Measurements from ENCODE around the gene SUPT3H. TPM values are rescaled to one million over a fixed set of nuclear protein-coding genes. Genes with fewer than 3 reads are reported as not detected.
"Not testable (repeated sequence)": the region's sequence is repeated elsewhere in the genome, so short reads cannot be mapped to it uniquely, and the experiment has no call there.

The SUPT3H gene
- total and polyA plus RNA-seq, 12 donors: 10.0 to 56.2 (median 16.6) TPM

GRCh38 chr6:44906761-44907160, 471.0 kb downstream of the SUPT3H start:
- Histone ChIP-seq H3K36me3 (replicated peaks in 1 of 2) (no peaks in the 10 kb centered on the region), H3K27ac (no peak overlapping the region), H3K4me3 (no peak overlapping the region), H3K27me3 (no peaks in the 10 kb centered on the region), H3K4me1 (replicated peaks in 1 of 2) (no peaks in the 10 kb centered on the region), H3K9me3 (replicated peaks in 1 of 3) (no peaks in the 10 kb centered on the region)
- intact Hi-C loops (cut with DNase I): no loop called here
- 47 to 58% (median 50%) methylated on average over 2 of the region's 2 CpGs for WGBS, 4 donors
- TF ChIP-seq CTCF (IDR thresholded peaks at IDR 0.05): no peak
- no peak for TF ChIP-seq POLR2A (IDR thresholded peaks at IDR 0.05)
- no peak for DNase-seq

- H3K4me3 ChIP-seq; H3K4me1 ChIP-seq (replicated peaks in 1 of 2); H3K27me3 ChIP-seq; H3K9me3 ChIP-seq (replicated peaks in 1 of 3); intact Hi-C loops (cut with DNase I); DNase-seq; H3K27ac ChIP-seq; H3K36me3 ChIP-seq (replicated peaks in 1 of 2): not testable (repeated sequence)
- 91 to 100% (median 95%) methylated on average over 1 to 11 of the region's 11 CpGs for WGBS, 4 donors
Measured at GRCh38 chr6:44900358-44900757, 477.4 kb downstream of the SUPT3H start.

GRCh38 chr6:44898296-44898930, 479.3 kb downstream of the SUPT3H start:
- TF ChIP-seq CTCF (IDR thresholded peaks at IDR 0.05) (no peak), POLR2A (IDR thresholded peaks at IDR 0.05) (no peak)
- Histone ChIP-seq H3K9me3 (replicated peaks in 1 of 3) (no peaks in the 10 kb centered on the region), H3K4me3 (no peak overlapping the region), H3K27ac (no peak overlapping the region), H3K4me1 (replicated peaks in 1 of 2) (peaks cover 0 to 4% of the 10 kb centered on the region in 2 donors), H3K36me3 (replicated peaks in 1 of 2) (no peaks in the 10 kb centered on the region), H3K27me3 (no peaks in the 10 kb centered on the region)
- no peak for DNase-seq
- 90 to 96% (median 94%) methylated on average over 7 to 10 of the region's 10 CpGs for WGBS, 4 donors
- intact Hi-C loops (cut with DNase I): no loop called here

- Histone ChIP-seq H3K4me1 (replicated peaks in 1 of 2) (peaks cover 0 to 4% of the 10 kb centered on the region in 2 donors), H3K4me3 (no peak overlapping the region), H3K27ac (no peak overlapping the region), H3K27me3 (no peaks in the 10 kb centered on the region), H3K36me3 (replicated peaks in 1 of 2) (no peaks in the 10 kb centered on the region), H3K9me3 (replicated peaks in 1 of 3) (no peaks in the 10 kb centered on the region)
- intact Hi-C loops (cut with DNase I): no loop called here
- DNase-seq: no peak
- TF ChIP-seq CTCF (IDR thresholded peaks at IDR 0.05): no peak
- no peak for TF ChIP-seq POLR2A (IDR thresholded peaks at IDR 0.05)
Measured at GRCh38 chr6:44897316-44897715, 480.4 kb downstream of the SUPT3H start.

- intact Hi-C loops (cut with DNase I): no loop called here
- H3K4me3 ChIP-seq: no peak overlapping the region
- peak in 1 of 7 donors; percentile 34 for DNase-seq
- no peak overlapping the region for H3K27ac ChIP-seq
- TF ChIP-seq CTCF (IDR thresholded peaks at IDR 0.05) (no peak), POLR2A (IDR thresholded peaks at IDR 0.05) (no peak)
- peaks cover 0 to 4% of the 10 kb centered on the region in 2 donors for H3K4me1 ChIP-seq (replicated peaks in 1 of 2)
- no peaks in the 10 kb centered on the region for H3K36me3 ChIP-seq (replicated peaks in 1 of 2)
- WGBS, 4 donors: 43 to 49% (median 45%) methylated on average over 4 of the region's 4 CpGs
- no peaks in the 10 kb centered on the region for H3K27me3 ChIP-seq
- H3K9me3 ChIP-seq (replicated peaks in 1 of 3): no peaks in the 10 kb centered on the region
Measured at GRCh38 chr6:44896701-44897100, 481.0 kb downstream of the SUPT3H start.
